Adrenal gland (tissue), 5 donors: ENCODE data around the gene COL8A2.

ENCODE experiments used
- CTCF ChIP-seq, 6 experiments: fragments of 450-650 bp in 4 of 6; fragments of 200-600 bp in 2 of 6; sonication (generic) in 1 of 6; IDR thresholded peaks; 1 replicate in 5 of 6; 2 replicates in 1 of 6; pipeline versions ENCODE4 v1.5.1 to v1.8.0; 2016 to 2021; ENCODE audit warnings: antibody characterized with exemption in 6 of 6, mild to moderate bottlenecking in 2 of 6, moderate library complexity in 1 of 6
- POLR2A ChIP-seq, 2 donors: fragments of 450-650 bp; IDR thresholded peaks; one replicate each; pipeline ENCODE4 v1.6.1; 2017; ENCODE audit warnings: antibody characterized with exemption in 2 of 2, mild to moderate bottlenecking in 2 of 2, moderate library complexity in 1 of 2
- donor health status: DM: no; HTN: no; CAD: no.

- TF ChIP-seq CTCF (IDR thresholded peaks at IDR 0.05) (no peak), POLR2A (IDR thresholded peaks at IDR 0.05) (no peak)
Measured at GRCh38 chr1:36083635-36084496, 41.2 kb downstream of the COL8A2 start, which contains the start of gene TEKT2.
